GM12892 (cell line): ENCODE results near the gene PFDN5.

Experiments used
- POLR2A ChIP-seq: IDR thresholded peaks from 2 replicates; pipeline ENCODE4 v1.6.1; 2011; ENCODE audit warnings: low read depth, low read length, control low read depth
- POLR2AphosphoS5 ChIP-seq: IDR thresholded peaks from 2 replicates; pipeline ENCODE4 v1.6.1; 2011; ENCODE audit warnings: low read depth, low read length, control low read depth

- TF ChIP-seq POLR2A (no peak), POLR2AphosphoS5 (no peak)
Measured at GRCh38 chr12:53258541-53259539, 36.5 kb upstream of the PFDN5 start.
